Renal cortex interstitium (tissue), 11 donors: ENCODE results near the gene SULT1A3. TPM values are rescaled to one million over a fixed set of nuclear protein-coding genes. Genes with fewer than 3 reads are reported as not detected.
"Not testable (repeated sequence)": the region's sequence is repeated elsewhere in the genome, so short reads cannot be mapped to it uniquely, and the experiment has no call there.

Experiments
- DNase-seq, 11 donors: peaks; one replicate each; pipeline ENCODE4 v3.0.0-alpha.2; 2013; ENCODE audit warnings: low read depth in 9 of 11, low spot score in 4 of 11; ENCODE audit errors: extremely low read depth in 1 of 11
- polyA plus RNA-seq, 3 donors: library from polyadenylated mRNA; unstranded; fragments of 120-200 nt; gene quantifications; one replicate each; pipeline ENCODE4 v1.2.1, GENCODE V29; 2013; ENCODE audit not compliant: insufficient read length in 3 of 3

The SULT1A3 gene
- polyA plus RNA-seq, 3 donors, result 5.9 to 17.5 (median 10.7) TPM

DNA sequence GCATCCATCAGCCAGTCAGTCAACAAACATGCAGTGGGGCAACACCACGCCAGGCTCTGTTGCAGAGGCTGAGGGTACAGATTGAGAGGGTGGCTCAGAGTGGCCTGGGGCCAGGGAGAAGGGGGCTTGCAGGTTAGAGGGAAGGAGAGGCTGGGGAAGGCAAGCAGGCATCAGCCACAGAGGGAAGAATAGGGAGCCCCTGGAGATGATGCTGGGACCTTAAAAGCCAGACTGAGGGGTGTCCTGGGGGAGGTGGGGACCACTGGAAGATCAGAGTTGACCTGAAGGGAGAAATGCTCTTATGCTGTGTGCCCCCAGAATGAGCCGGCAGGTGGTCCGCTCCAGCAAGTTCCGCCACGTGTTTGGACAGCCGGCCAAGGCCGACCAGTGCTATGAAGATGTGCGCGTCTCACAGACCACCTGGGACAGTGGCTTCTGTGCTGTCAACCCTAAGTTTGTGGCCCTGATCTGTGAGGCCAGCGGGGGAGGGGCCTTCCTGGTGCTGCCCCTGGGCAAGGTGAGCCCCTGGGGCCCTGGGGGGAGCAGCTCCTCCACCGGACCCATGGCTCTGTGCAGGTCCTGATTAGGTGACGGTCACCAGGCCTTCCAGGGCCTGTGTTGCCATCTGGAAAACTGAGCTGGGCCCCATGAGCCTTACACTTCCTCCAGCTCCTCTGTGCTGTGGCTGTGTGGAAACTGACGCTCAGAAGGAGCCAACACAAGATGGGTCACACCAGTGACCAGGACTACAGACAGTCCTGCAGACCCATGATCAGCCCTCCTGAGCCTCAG lies 14.0 kb upstream of the SULT1A3 start:
- no peak for DNase-seq

- DNase-seq, result no peak
Measured at GRCh38 chr16:30185683-30186421, 13.2 kb upstream of the SULT1A3 start.

GRCh38 chr16:30186444-30186781 lies 12.6 kb upstream of the SULT1A3 start:
- DNase-seq, result no peak

DNA sequence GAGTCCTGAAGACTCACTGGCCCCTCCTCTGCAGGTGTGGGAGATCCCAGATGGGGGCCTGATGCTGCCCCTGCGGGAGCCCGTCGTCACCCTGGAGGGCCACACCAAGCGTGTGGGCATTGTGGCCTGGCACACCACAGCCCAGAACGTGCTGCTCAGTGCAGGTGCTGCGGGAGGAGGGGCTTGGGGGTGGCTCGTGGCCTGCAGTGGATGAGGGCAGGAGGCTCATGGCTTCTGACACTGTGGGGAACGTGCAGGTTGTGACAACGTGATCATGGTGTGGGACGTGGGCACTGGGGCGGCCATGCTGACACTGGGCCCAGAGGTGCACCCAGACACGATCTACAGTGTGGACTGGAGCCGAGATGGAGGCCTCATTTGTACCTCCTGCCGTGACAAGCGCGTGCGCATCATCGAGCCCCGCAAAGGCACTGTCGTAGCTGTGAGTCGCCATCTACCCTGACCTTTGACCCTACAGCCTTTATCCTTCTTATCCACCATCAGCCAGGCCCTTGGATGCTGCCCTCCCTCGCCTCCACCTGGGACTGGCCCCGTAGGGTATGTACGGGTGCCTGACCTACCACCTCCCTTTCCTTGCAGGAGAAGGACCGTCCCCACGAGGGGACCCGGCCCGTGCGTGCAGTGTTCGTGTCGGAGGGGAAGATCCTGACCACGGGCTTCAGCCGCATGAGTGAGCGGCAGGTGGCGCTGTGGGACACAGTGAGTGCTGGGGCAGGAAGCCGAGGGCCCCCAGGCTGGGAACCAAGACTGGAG lies 12.1 kb upstream of the SULT1A3 start:
- no peak for DNase-seq

DNA sequence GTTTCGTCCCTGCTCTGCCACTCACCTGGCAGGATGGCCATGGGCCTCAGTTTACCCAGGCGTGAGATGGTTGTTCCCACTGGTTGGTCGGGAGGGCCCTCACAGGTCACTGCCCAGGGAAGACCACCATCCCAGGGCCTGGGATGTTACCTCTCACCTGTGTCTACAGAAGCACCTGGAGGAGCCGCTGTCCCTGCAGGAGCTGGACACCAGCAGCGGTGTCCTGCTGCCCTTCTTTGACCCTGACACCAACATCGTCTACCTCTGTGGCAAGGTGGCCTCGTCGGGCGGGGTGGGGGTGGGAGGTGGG lies 11.5 kb upstream of the SULT1A3 start:
- no peak for DNase-seq

- DNase-seq, result no peak
Measured at GRCh38 chr16:30187971-30188561, 11.0 kb upstream of the SULT1A3 start.

DNA sequence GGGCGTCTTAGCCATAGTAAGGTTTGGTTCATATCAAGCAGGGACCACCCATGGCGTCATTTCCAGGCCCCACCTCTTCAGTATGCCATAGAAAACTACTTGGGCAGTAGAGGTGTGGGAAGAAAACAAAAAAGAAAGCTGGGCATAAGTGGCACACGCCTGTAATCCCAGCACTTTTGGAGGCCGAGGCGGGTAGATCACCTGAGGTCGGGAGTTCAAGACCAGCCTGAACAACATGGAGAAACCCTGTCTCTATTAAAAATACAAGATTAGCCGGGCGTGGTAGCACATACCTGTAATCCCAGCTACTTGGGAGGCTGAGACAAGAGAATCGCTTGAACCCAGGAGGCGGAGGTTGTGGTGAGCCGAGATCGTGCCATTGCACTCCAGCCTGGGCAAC lies 7.9 kb upstream of the SULT1A3 start:
- DNase-seq, result not testable (repeated sequence)

GRCh38 chr16:30193098-30193497 lies 6.0 kb upstream of the SULT1A3 start:
- DNase-seq, result not testable (repeated sequence)

DNA sequence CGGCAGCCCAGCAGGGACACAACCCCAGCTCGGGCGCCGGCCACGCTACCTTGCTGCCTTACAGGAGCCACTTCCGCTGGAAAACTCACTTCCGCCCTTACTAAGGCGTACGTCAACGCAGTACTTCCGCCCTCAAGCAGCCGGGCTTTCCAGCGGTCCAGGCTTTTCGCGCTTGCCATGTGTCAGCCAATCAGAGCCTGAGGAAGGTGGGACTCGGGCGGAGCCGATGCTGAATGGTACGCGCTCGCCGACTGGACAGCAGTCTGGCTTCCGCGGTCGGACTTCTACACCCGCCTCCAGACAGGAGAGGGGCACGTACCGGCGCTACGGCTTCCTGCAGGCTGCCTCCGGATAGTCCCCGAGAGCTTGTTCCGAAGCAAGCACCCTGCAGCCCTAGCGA lies 5.4 kb upstream of the SULT1A3 start, which contains the start of the genes BOLA2B and SLX1A:
Gene BOLA2B (minus strand): TSS at position 52 of the 400 bp plus-strand sequence. CDS start 71 bp downstream, outside the sequence.
Gene SLX1A (plus strand): TSS at position 261 of the 400 bp plus-strand sequence. CDS start 210 bp downstream, outside the sequence.
- DNase-seq, result not testable (repeated sequence)

DNA sequence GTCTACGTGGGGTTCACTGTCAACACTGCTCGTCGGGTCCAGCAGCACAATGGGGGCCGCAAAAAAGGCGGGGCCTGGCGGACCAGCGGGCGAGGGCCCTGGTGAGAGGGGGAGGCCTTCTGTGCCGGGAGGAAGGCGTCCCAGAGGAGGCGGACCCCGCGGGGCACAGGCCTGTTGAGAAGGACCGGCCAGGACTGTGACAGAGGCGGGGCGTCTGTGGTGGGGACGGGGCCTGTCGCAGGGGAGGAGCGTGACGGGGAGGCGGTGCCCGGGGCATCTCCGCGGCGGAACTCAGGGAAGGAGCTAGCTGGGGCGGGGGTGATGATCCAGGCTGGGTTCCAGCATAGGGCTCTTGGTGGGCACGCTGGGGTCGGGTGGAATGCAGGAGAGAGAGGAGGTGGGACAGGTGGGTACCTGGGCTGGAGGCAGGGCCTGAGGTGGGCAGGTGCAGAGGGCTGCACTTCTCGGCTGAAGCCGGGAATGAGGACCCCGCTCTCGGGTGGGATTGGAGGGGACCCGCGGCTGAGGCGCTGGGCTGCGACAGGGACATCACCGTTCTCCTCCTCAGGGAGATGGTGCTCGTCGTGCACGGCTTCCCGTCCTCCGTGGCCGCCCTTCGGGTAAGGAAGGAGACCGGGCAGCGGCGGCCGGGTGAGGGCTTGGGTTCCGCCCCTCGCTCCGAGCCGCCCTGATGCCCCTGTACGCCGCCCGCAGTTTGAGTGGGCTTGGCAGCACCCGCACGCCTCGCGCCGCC lies 4.7 kb upstream of the SULT1A3 start:
- DNase-seq, result not testable (repeated sequence)

- not testable (repeated sequence) for DNase-seq
Measured at GRCh38 chr16:30197001-30197400, 2.1 kb upstream of the SULT1A3 start.

DNA sequence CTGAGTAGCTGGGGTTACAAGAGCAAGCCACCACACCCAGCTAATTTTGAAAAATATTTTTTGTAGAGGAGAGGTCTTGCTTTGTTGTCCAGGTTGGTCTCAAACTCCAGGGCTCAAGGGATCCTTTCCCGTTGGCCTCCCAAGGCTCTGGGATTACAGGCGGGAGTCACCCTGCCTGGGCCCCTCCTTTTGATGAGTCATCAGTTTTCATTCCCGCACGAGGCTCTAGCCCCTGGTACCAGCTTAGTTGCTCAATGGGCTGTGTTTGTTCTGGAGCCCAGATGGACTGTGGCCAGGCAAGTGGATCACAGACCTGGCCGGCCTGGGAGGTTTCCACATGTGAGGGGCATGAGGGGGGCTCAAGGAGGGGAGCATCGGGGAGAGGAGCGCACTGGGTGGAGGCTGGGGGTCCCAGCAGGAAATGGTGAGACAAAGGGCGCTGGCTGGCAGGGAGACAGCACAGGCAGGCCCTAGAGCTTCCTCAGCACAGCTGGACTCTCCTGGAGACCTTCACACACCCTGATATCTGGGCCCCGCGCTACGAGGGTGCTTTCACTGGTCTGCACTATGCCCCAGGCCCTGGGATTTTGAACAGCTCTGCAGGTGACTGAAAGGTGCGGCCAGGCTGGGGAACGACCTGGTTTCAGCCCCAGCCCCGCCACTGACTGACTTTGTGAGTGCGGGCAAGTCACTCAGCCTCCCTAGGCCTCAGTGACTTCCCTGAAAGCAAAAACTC lies 721 bp downstream of the SULT1A3 start:
- DNase-seq, result not testable (repeated sequence)

DNA sequence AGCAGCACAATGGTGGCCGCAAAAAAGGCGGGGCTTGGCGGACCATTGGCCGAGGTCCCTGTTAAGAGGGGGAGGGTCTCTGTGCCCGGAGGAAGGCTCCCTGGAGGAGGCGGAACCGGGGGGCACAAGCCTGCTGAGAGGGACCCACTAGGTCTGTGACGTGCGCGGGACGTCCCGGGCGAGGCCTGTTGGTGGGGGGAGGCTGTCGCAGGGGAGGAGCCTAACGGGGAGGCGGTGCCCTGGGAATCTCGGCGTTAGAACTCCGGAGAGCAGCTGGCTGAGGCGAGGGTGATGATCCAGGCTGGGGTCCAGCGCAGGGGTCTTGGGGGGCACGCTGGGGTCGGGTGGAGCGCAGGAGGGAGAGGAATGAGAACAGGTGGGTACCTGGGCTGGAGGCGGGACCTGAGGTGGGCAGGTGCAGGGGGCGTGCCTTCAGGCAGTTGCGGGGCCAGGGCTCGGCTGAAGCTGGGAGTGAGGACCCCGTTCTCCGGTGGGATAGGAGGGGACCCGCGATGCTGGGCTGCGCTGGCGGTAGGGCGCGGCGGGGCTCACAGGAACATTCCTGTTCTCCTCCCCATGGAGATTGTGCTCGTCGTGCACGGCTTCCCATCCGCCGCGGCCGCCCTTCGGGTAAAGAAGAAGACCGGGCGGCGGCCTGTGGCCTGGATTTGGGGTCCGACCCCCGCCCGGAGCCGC lies 6.6 kb downstream of the SULT1A3 start:
- not testable (repeated sequence) for DNase-seq

GRCh38 chr16:30206252-30206651 lies 7.2 kb downstream of the SULT1A3 start:
- DNase-seq, result not testable (repeated sequence)

DNA sequence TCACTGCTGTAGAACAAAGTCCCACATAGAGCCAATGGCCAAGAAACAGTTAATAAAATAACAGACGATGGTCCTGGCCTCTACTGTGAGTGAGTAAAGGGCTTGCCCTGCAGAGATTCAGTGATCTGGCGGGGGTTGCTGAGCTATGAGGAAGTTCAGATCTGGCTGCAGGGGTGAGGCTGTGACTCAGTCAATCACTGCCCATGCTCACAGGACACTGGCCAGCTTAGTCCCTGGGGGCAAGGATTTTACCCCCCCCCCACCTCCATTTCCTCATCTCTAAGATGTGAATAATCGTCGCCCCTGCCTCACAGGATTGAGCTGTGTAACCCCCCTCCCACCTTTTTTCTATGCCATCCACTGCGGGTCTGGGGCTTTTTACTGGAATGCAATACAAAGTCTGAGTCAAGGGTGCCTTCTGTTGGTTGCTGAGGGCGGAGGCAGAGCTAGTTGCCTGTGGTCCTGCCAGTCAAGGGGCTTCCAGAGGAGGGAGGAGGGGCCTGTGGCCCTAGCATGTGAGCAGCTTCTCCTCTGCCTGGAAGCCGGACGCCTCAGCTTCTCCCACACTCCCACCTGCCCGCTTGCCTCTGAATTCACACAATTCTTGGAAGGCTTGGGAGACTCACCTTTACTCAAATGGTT lies 8.1 kb downstream of the SULT1A3 start:
- not testable (repeated sequence) for DNase-seq

- DNase-seq, result not testable (repeated sequence)
Measured at GRCh38 chr16:30209032-30209431, 10.0 kb downstream of the SULT1A3 start.

DNA sequence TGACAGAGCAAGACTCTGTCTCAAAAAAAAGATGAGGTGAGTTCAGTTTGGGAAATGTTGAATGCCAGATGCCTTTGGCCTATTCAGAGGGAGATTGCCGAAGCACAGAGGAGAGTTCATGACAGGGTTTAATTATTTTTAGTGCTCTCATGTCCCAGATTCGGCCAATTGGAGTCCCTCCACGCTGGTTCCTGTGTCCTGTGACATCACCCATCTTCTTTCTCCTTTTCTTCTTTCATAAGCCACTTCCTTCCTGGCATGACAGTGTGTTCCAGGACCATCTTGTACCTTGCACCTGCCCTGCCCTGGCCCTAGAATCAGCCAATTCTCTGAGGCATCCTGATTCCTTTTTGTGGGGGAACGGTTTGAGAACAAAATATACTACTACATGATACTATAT lies 12.4 kb downstream of the SULT1A3 start:
- DNase-seq, result not testable (repeated sequence)
